Mesenteric fat pad (tissue), 1 donor: Measurements from ENCODE around the gene BIN1. TPM values are rescaled to one million over a fixed set of nuclear protein-coding genes. Genes with fewer than 3 reads are reported as not detected.

Experiments used
- DNase-seq: peaks from one replicate; pipeline ENCODE4 v3.0.0-alpha.2; 2020; ENCODE audit warnings: low spot score
- total RNA-seq: library from RNA; stranded (reverse); fragmentation: NEBNext Ultra II Directional; extraction: Animal tissue kit (Norgen Biotek cat#: 25700); gene quantifications from one replicate; pipeline ENCODE4 v1.2.1, GENCODE V29; 2021
- donor health status: DM: yes; HTN: yes; CAD: no.

The BIN1 gene
- total RNA-seq, 1 donor from 2014 or later = 87.0 TPM

DNA sequence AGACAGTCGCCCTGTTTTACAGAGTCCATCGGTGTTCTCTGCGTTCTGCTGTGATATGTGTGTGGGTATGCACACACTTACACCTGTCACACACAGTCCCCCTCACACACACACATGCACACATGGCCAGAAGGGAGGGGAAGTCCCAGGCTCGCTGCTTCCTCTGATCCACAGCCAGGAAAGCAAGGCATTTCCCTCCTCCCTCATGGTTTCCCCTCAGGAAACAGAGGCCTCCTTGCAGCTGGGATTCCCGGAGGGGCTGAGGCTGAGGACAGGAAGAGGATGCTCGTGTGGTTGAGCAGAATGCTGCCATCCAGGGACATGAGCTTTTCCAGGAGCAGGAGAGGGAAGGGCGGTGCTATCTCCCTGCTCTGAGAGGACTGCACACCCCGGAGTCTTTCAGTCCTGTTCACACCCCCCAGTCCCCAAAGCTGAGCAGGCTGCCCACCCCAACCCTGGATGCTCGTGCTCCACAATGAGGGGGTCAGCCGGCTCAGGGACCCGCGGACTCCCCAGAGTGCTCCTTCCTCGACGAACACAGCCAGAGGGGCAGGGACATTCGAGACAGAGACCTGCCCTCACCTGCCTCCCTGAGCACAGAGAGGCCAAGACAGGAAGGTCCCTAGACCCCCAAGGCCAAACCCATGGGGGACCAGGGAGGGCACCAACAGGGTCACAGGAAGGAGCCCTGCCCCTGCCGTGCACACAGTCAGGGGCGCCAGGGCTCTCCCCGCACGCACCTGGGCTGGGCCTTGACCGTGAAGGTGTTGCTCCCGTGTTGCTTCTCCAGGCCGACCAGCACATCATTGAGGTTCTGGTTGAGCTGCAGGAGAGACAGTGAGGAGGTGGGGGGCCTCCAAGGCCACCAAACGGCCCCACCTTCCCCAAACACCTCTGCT lies 45.3 kb downstream of the BIN1 start:
- no peak for DNase-seq

- no peak for DNase-seq
These were observed 46.5 kb downstream of the BIN1 start for GRCh38 chr2:127060264-127060945.

DNA sequence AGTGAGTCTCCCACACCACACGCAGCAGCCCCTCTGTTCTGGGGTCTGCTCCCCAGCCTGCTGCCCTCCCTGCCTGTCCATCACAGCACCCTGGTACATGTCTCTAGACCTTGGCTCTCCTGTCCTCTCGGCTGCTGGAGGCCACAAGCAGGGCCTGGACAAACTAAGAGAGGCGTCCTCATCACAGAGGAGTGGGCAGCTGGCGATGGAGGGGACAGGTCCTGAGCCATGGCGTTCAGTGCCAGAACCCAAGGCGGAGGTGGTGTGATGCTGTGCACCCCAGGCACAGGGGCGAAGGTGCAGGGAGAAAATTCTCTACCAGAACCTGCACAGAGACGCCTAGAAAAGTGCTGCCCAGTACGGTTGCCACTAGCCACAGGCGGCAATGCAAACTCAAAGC lies 47.4 kb downstream of the BIN1 start:
- no peak for DNase-seq

DNA sequence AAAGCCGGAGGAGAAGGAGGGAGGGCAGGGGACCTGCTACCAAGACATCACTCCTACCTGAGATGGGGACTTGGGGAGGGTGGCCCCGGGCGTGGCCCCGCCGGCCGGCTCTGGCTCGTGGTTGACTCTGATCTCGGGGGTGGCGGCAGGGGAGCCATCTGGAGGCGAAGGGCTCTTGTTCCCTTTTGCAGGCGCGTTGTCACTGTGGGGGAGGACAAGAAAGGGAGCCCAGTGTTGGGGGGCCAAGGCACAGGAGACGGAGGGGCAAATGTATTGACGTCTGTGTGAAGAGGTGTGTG lies 48.1 kb downstream of the BIN1 start:
- DNase-seq = no peak

DNA sequence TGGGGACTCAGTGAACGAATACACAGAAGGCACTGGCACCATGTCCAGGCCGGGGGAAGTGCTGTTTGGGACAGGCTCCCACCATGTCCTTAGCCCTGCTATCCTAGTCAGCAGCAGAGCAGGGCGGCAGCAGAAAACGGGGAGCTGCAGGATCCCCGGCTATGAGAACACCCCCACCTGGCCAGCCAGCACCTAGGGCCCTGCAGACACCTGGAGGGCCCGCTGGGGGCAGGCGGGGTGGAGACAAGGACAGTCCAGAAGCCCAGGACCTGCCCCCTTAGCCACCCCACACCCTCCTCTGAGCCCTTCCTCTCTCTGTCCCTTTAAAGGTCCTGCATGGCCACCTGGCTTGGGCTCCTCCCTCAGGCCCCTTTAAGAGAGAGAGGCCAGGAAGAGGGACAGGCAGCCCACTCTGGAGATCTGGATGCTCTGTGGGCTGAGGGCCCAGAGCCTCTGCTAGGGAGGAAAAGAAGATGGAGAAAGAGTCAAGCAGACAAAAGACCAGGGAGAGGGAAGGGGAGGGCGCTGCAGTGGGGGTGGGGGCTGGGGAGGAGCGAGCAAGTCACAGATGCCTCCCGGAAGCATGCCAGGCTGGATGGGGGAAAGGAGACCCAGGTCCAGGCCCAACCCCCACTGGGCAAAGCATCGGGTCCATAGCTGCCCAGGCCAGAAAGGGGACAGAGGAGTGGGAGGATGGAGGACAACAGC lies 48.6 kb downstream of the BIN1 start:
- no peak for DNase-seq

GRCh38 chr2:127057371-127058245 lies 49.3 kb downstream of the BIN1 start:
- no peak for DNase-seq

- DNase-seq = no peak
These were observed 50.2 kb downstream of the BIN1 start for GRCh38 chr2:127056631-127057370.

DNA sequence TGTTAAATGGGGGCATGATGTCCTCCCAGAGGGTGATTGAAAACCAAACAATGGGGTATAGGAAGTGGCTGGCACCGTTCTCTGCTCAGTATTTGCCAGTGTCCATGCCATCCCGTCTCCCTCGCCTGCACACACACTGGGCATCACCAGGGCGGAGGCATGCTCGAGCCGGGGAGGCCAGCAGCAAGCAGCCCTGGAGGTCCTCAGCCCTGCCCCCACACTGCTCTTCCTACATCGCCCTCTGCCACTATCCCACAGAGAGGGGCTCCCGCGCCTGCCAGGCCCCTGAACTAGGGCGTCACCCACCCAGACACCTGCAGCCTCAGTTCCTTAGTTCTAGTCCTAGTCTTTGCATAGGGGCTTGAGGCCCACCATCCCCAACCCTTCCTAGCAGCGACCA lies 50.9 kb downstream of the BIN1 start:
- DNase-seq = no peak

GRCh38 chr2:127055786-127056076 lies 51.2 kb downstream of the BIN1 start:
- DNase-seq = no peak

- no peak for DNase-seq
These were observed 51.8 kb downstream of the BIN1 start for GRCh38 chr2:127054996-127055785.

GRCh38 chr2:127054604-127054930 lies 52.4 kb downstream of the BIN1 start:
- no peak for DNase-seq

GRCh38 chr2:127053731-127054603 lies 53.0 kb downstream of the BIN1 start:
- DNase-seq = no peak

DNA sequence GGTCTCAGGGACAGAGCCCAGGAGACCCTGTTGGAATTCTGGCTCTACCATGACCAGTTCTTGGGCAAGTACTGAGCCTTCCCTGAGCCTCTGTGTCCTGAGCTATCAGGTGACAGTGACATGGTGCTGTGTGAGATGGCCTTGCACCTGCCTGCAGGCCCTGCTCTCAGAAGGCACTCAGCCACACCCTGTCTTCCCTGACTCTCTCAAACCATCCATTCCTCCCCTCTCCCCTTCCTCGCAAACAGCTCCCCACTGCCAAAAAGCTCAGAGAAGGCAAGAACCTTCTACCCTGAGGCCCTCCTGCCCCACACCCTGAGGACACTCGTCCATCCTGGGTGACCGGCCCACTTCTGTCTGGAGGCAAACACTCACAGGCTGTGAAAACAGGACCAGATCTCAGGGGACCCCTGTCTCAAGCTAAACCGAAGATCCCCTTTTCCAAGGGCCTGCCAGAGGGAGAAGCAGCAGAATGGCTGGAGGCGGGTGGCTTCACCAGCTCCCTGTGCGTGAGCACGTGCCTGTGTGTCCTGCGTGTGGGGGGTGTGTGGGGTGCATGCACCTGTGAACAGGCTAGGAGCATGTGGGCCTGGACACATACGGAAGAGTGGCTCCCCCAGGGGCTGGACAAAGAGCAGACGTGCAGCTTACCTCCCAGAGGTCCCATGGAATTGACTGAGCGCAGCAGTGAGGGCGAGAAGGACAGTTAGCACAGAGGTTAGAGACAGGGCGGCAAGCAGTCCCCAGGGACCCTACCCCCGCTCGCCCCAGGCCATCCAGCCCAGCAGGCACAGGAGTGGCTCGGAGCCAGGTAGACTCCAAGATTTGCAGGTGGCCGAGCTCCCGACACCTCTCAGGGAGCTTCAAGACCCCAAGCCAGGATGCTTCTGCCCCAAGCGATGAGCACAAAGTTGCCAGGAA lies 53.9 kb downstream of the BIN1 start:
- no peak for DNase-seq

GRCh38 chr2:127052057-127052770 lies 54.7 kb downstream of the BIN1 start:
- no peak for DNase-seq

DNA sequence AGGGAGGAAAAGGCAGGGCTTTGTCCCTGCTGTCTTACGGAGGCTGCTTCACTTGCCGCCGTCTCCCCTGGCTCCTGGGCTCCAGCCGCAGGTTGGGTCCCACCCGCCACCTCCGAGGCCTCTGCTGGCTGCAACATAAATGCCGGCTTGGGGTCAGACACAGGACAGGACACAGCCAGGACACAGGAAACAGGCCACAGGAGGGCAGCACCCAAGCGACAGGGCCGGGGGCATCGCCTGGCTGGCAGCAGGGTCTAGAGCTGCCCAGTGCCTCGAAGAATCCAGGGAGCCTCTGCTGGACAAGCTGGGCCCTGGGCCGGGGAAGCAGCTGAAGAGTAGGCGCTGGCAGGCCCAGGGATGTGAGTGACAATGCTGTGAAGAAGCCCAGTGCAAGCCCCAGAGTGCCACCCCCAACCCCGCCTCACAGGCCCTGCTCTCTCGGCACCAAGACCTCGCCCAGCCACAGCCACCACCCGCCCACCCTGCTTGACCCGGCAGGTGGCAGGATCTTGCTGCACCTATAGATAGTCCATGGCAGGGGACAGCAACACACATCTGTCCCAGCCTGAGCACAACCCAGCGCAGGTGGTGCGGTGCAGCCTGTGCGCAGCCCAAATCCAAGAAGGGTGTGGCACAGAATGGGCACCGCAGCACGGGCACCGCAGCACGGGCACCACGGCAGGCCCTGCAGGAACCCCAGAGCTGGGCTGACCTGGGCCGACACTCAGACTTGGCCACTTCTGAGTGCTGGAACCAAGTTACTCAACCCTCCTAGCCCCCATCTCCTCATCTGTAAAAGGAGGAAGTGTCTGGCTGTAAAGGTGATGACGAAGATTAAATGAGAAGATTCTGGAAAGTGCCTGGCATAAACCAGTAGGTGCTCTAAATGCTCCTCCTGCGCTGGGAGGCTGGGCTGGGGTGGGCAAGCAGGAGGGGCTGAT lies 55.6 kb downstream of the BIN1 start:
- DNase-seq = no peak

DNA sequence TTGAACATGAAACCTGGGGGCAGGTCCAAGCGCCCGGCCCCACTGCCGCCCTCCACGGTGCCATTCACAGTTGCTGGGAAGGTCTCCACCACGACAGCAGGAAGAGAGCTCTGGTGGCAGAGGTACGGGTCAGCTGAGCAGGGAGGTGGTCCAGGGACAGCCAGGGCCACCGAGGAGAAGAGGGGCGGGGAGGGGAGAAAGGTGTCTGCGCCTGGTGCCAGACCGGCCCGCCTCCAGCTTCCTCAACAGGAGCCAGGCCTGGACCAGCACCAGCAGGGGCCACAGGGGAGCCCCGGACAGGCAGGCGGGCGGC lies 56.2 kb downstream of the BIN1 start:
- no peak for DNase-seq
